H1 (cell line): ENCODE data around the gene ZFYVE19. TPM values are rescaled to one million over a fixed set of nuclear protein-coding genes. Genes with fewer than 3 reads are reported as not detected.

ENCODE experiments used
- CTCF ChIA-PET: fragments of 300-600 bp; sonication (Branson Sonifier 250); formaldehyde crosslinking; loops from one replicate; lab custom pipeline; 2021; ENCODE audit not compliant: partially characterized antibody; lab: Charles Lee
- POLR2A ChIA-PET: fragments of 300-600 bp; sonication (Branson Sonifier 250); formaldehyde crosslinking; loops from one replicate; lab custom pipeline; 2021; ENCODE audit warnings: inconsistent platforms; ENCODE audit not compliant: partially characterized antibody; lab: Charles Lee
- DNase-seq, 2 experiments: peaks; one replicate each; pipeline versions ENCODE4 v3.0.0 to v3.0.0-alpha.2; 2010 to 2022; ENCODE audit warnings: low spot score in 2 of 2, low read depth in 1 of 2, mixed read lengths in 1 of 2
- FAIRE-seq: peaks from 2 replicates; lab custom pipeline; 2011; peaks lifted over from hg19 to GRCh38; lab: Jason Lieb, UNC
- H2AFZ ChIP-seq: 2 replicates; pipeline ENCODE4 v1.8.1; 2012; ENCODE audit warnings: low read length, inconsistent platforms
- H2AK5ac ChIP-seq: 2 replicates; pipeline ENCODE4 v1.6.1; 2013; ENCODE audit warnings: low read depth, low read length
- H2BK120ac ChIP-seq: replicated peaks from 2 replicates; pipeline ENCODE3; 2013; ENCODE audit warnings: low read depth, low read length, inconsistent platforms
- H2BK12ac ChIP-seq: 2 replicates; pipeline ENCODE4 v1.6.1; 2013; ENCODE audit warnings: low read depth, low read length
- H2BK15ac ChIP-seq: 2 replicates; pipeline ENCODE4 v1.6.1; 2013; ENCODE audit warnings: low read length
- H2BK20ac ChIP-seq: 2 replicates; pipeline ENCODE4 v1.6.1; 2013; ENCODE audit warnings: low read length
- H2BK5ac ChIP-seq: 2 replicates; pipeline ENCODE4 v1.6.1; 2013; ENCODE audit warnings: low read depth, low read length
- H3K14ac ChIP-seq: 2 replicates; pipeline ENCODE4 v1.6.1; 2013; ENCODE audit warnings: inconsistent platforms; ENCODE audit not compliant: insufficient read length
- H3K18ac ChIP-seq: 2 replicates; pipeline ENCODE4 v1.6.1; 2013; ENCODE audit warnings: low read length; ENCODE audit errors: extremely low read depth
- H3K23ac ChIP-seq: 2 replicates; pipeline ENCODE4 v1.6.1; 2013; ENCODE audit warnings: inconsistent platforms; ENCODE audit not compliant: insufficient read length
- H3K23me2 ChIP-seq: 2 replicates; pipeline ENCODE4 v1.6.1; 2013; ENCODE audit warnings: low read depth, low read length
- H3K27ac ChIP-seq: 2 replicates; pipeline ENCODE4 v1.6.1; 2011; ENCODE audit warnings: low read depth, low read length, inconsistent platforms
- H3K27me3 ChIP-seq, 4 experiments: replicated peaks in 1 of 4; 1 replicate in 1 of 4; 2 replicates in 3 of 4; pipeline versions ENCODE4 v1.6.1 to v1.8.1; 2011 to 2013; ENCODE audit warnings: low read length in 3 of 4, mild to moderate bottlenecking in 3 of 4, inconsistent platforms in 2 of 4, mixed read lengths in 2 of 4, moderate library complexity in 1 of 4; ENCODE audit not compliant: control insufficient read depth in 3 of 4, insufficient read depth in 3 of 4; ENCODE audit errors: extremely low read depth in 1 of 4
- H3K36me3 ChIP-seq, 4 experiments: 2 replicates each; pipeline versions ENCODE4 v1.6.1 to v1.8.1; 2011 to 2013; ENCODE audit warnings: mild to moderate bottlenecking in 4 of 4, low read length in 3 of 4, moderate library complexity in 2 of 4, control low read depth in 1 of 4, inconsistent platforms in 1 of 4; ENCODE audit not compliant: insufficient read depth in 4 of 4, control insufficient read depth in 2 of 4
- H3K4ac ChIP-seq: replicated peaks from 2 replicates; pipeline ENCODE3; 2013; ENCODE audit warnings: low read length, low read depth, mixed read lengths, inconsistent platforms; ENCODE audit not compliant: insufficient read length
- H3K4me1 ChIP-seq, 4 experiments: replicated peaks in 1 of 4; 1 replicate in 1 of 4; 2 replicates in 3 of 4; pipeline versions ENCODE4 v1.6.1 to v1.8.1; 2011 to 2013; ENCODE audit warnings: low read length in 3 of 4, inconsistent platforms in 2 of 4, mixed read lengths in 1 of 4; ENCODE audit not compliant: insufficient read depth in 4 of 4, control insufficient read depth in 3 of 4
- H3K4me2 ChIP-seq, 2 experiments: 2 replicates each; pipeline versions ENCODE4 v1.6.1 to v1.8.1; 2011 to 2013; ENCODE audit warnings: low read depth in 2 of 2, low read length in 2 of 2, control low read depth in 1 of 2, inconsistent platforms in 1 of 2, mild to moderate bottlenecking in 1 of 2; ENCODE audit not compliant: insufficient read depth in 1 of 2
- H3K4me3 ChIP-seq, 4 experiments: fragments of 200-600, 300-600 bp in 1 of 4; sonication (generic), shearing (Covaris generic), sonication (Bioruptor Twin) in 1 of 4; 2 replicates each; pipeline versions ENCODE4 v1.5.1 to v1.8.1; 2011 to 2016; ENCODE audit warnings: low read length in 4 of 4, low read depth in 3 of 4, control low read depth in 2 of 4, inconsistent platforms in 2 of 4, mild to moderate bottlenecking in 2 of 4, mixed read lengths in 1 of 4, moderate library complexity in 1 of 4; ENCODE audit not compliant: insufficient read depth in 2 of 4; ENCODE audit errors: extremely low read depth in 1 of 4
- H3K56ac ChIP-seq: replicated peaks from 2 replicates; pipeline ENCODE3; 2013; ENCODE audit warnings: low read depth, mild to moderate bottlenecking, mixed read lengths, low read length, inconsistent platforms; ENCODE audit not compliant: insufficient read length
- H3K79me1 ChIP-seq: 2 replicates; pipeline ENCODE4 v1.6.1; 2013; ENCODE audit warnings: low read depth, low read length, control low read depth
- H3K79me2 ChIP-seq, 2 experiments: 2 replicates each; pipeline versions ENCODE4 v1.6.1 to v1.8.1; 2012 to 2013; ENCODE audit warnings: low read length in 2 of 2, mild to moderate bottlenecking in 2 of 2, inconsistent platforms in 1 of 2; ENCODE audit not compliant: insufficient read depth in 2 of 2, control insufficient read depth in 1 of 2
- H3K9ac ChIP-seq, 4 experiments: replicated peaks in 1 of 4; 1 replicate in 1 of 4; 2 replicates in 3 of 4; pipeline versions ENCODE4 v1.6.1 to v1.8.1; 2011 to 2013; ENCODE audit warnings: low read depth in 3 of 4, low read length in 3 of 4, control low read depth in 2 of 4, mild to moderate bottlenecking in 2 of 4, moderate library complexity in 2 of 4, inconsistent platforms in 1 of 4; ENCODE audit errors: extremely low read depth in 1 of 4
- H3K9me3 ChIP-seq, 2 experiments: 2 replicates each; pipeline versions ENCODE4 v1.6.1 to v1.8.1; 2012 to 2013; ENCODE audit warnings: mild to moderate bottlenecking in 2 of 2, moderate library complexity in 2 of 2, control low read depth in 1 of 2, inconsistent platforms in 1 of 2, low read depth in 1 of 2, low read length in 1 of 2, mixed read lengths in 1 of 2; ENCODE audit not compliant: insufficient read depth in 2 of 2
- H4K20me1 ChIP-seq, 2 experiments: replicated peaks in 1 of 2; 2 replicates each; pipeline versions ENCODE3 to v1.8.1; 2011 to 2013; ENCODE audit warnings: inconsistent platforms in 2 of 2, low read length in 2 of 2, mild to moderate bottlenecking in 1 of 2; ENCODE audit not compliant: insufficient read depth in 2 of 2, control insufficient read depth in 1 of 2
- H4K5ac ChIP-seq: 2 replicates; pipeline ENCODE4 v1.6.1; 2013; ENCODE audit warnings: low read length, low read depth, mixed read lengths, inconsistent platforms; ENCODE audit not compliant: insufficient read length
- H4K8ac ChIP-seq: 2 replicates; pipeline ENCODE4 v1.8.0; 2013; ENCODE audit warnings: mild to moderate bottlenecking, moderate library complexity, low read length, inconsistent platforms; ENCODE audit not compliant: insufficient read depth; ENCODE audit errors: extremely low read depth
- H4K91ac ChIP-seq: replicated peaks from 2 replicates; pipeline ENCODE3; 2013; ENCODE audit warnings: low read length, mixed read lengths, inconsistent platforms; ENCODE audit not compliant: insufficient read length
- CBX5 ChIP-seq: fragments of 300-800, 300-1000 bp; sonication (generic); IDR thresholded peaks from 2 replicates; pipeline ENCODE4 v1.7.1; 2016; ENCODE audit warnings: antibody characterized with exemption, low read length, low read depth
- RAD21 ChIP-seq, 2 experiments: IDR thresholded peaks in 1 of 2; conservative IDR thresholded peaks in 1 of 2; 2 replicates each; pipeline ENCODE4 v1.6.1; 2011; ENCODE audit warnings: low read depth in 2 of 2, low read length in 2 of 2, improper control_type of control experiment in 1 of 2, inconsistent platforms in 1 of 2, mild to moderate bottlenecking in 1 of 2, moderate library complexity in 1 of 2
- RXRA ChIP-seq: IDR thresholded peaks from 2 replicates; pipeline ENCODE4 v1.6.1; 2011; ENCODE audit warnings: low read depth, mild to moderate bottlenecking, low read length, moderate library complexity; ENCODE audit not compliant: insufficient read depth
- SIRT6 ChIP-seq: IDR thresholded peaks from one replicate; pipeline ENCODE4 v1.7.1; 2012; ENCODE audit warnings: low read length, inconsistent platforms
- TEAD4 ChIP-seq: IDR thresholded peaks from 2 replicates; pipeline ENCODE4 v1.6.1; 2012; ENCODE audit warnings: low read depth, low read length, inconsistent platforms, mixed read lengths
- ZNF274 ChIP-seq: IDR thresholded peaks from 2 replicates; pipeline ENCODE4 v1.7.0; 2012; ENCODE audit warnings: low read length, borderline replicate concordance; ENCODE audit errors: extremely low read depth
- WGBS, 2 experiments: shearing (Covaris generic) in 1 of 2; methylation state at CpG; one replicate each; pipeline versions ENCODE4 v1.1.6 to v1.1.7; 2013 to 2015; ENCODE audit warnings: low lambda C conversion rate in 2 of 2, mixed read lengths in 2 of 2, inconsistent platforms in 1 of 2, low coverage in 1 of 2, missing lambda C conversion rate in 1 of 2; ENCODE audit not compliant: insufficient replicate concordance in 2 of 2, insufficient coverage in 1 of 2, insufficient read length in 1 of 2; ENCODE audit errors: extremely low coverage in 1 of 2, missing lambda C conversion rate in 1 of 2; 5-methylcytosine and 5-hydroxymethylcytosine counted together
- polyA plus RNA-seq, 7 experiments: library from polyadenylated mRNA; depleted of rRNA in 3 of 7; stranded (reverse) in 5 of 7; unstranded in 2 of 7; fragments of >200 nt in 5 of 7; fragments of 200-250 nt in 2 of 7; gene quantifications; 1 replicate in 5 of 7; 2 replicates in 1 of 7; 4 replicates in 1 of 7; pipeline versions ENCODE4 v1.2.1 to v1.2.3, GENCODE V29; 2011 to 2013; ENCODE audit warnings: missing spikeins in 2 of 7, mixed read lengths in 2 of 7
- total RNA-seq: library from RNA; stranded (reverse); fragmentation: NEBNext Ultra II Directional; extraction: Animal tissue kit (Norgen Biotek cat#: 25700); gene quantifications from 2 replicates; pipeline ENCODE4 v1.2.1, GENCODE V29; 2021
- TF ChIP-seq, protein P1 (sequence below): IDR thresholded peaks from 2 replicates; pipeline ENCODE4 v1.6.1; 2012; ENCODE audit warnings: inconsistent platforms

Gene ZFYVE19
- total and polyA plus RNA-seq, 2 of the 8 experiments (the other 6 are each of a cell fraction or from before 2014, with no cell fraction given), result 11.2 to 21.8 TPM

DNA sequence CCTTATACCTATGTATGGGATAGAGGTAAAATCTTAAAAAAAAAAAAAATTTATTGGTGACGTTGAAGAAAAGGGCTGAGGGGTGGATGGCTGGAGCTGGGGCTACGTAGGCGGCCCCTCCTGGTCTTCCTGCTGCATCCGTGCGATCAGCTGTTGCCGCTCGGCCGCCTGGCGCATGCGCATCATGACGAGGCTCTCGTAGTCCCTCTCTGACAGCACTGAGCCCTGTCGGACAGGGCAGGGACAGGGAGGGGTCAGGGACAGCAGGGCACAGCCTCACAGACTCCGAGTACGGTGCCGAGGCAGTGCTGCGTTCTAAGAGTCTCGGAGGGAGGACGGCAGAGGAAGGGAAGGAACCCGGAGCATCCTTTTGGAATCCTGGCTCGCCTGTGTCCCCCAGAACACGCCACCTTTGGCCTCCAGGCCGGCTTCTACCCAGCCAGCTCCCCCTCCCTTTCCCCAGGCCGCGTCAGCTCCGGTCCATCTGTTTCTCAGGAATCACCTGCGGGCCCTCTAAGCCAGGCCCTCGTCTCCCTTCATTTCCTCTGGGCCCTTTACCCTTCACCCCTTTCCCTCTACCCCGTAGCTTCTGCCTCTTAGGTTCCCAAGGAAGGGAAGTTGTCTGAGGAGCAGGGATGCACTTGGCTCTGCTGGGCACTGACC is 38.9 kb upstream of the ZFYVE19 start:
- FAIRE-seq (no peak), DNase-seq (no peak)
- H3K36me3 ChIP-seq, result no peaks in the 10 kb centered on the region
- no peak for TF ChIP-seq RAD21 (IDR thresholded peaks at IDR 0.05 in 1 of 2, conservative IDR thresholded peaks at IDR 0.05 in 1 of 2; ENCODE audit: low read depth in 2 of 2, low read length in 2 of 2)
- no peak for TF ChIP-seq CBX5
- TF ChIP-seq, protein P1, sequence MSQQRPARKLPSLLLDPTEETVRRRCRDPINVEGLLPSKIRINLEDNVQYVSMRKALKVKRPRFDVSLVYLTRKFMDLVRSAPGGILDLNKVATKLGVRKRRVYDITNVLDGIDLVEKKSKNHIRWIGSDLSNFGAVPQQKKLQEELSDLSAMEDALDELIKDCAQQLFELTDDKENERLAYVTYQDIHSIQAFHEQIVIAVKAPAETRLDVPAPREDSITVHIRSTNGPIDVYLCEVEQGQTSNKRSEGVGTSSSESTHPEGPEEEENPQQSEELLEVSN, result no peak
- no peak for TF ChIP-seq SIRT6
- no peak for TF ChIP-seq TEAD4
- TF ChIP-seq ZNF274, result no peak
- no peak for TF ChIP-seq RXRA

More for the DNA sequence above, 38.9 kb upstream of the ZFYVE19 start:
- Histone ChIP-seq H2AFZ (no peak overlapping the region), H3K18ac (no peak overlapping the region), H3K4me3 (no peak overlapping the region), H2AK5ac (no peak overlapping the region), H4K20me1 (peaks cover 0 to 2% of the 10 kb centered on the region in 2 experiments), H3K14ac (no peak overlapping the region), H2BK5ac (no peak overlapping the region), H2BK120ac (no peak overlapping the region), H3K23ac (no peak overlapping the region), H3K9me3 (no peaks in the 10 kb centered on the region), H4K8ac (no peak overlapping the region), H3K27me3 (peaks cover 0 to 6% (median 3%) of the 10 kb centered on the region in 4 experiments; a peak in 4 of 7 replicates), H3K23me2 (peaks cover 14% of the 10 kb centered on the region; the same call in 1 of the 2 replicates), H3K56ac (no peak overlapping the region), H2BK12ac (no peak overlapping the region), H2BK15ac (no peak overlapping the region), H3K27ac (no peak overlapping the region), H3K4ac (no peak overlapping the region), H2BK20ac (no peak overlapping the region), H3K4me2 (no peak overlapping the region), H3K79me1 (no peaks in the 10 kb centered on the region; the same call in 1 of the 2 replicates), H3K79me2 (no peaks in the 10 kb centered on the region), H3K9ac (no peak overlapping the region), H4K91ac (no peak overlapping the region), H4K5ac (no peak overlapping the region), H3K4me1 (peaks cover 6 to 30% (median 19%) of the 10 kb centered on the region in 4 experiments)
- 92% methylated on average over 26 of the region's 29 CpGs; no CpG with 5 or more reads in 1 of the 2 experiments for WGBS, 2 experiments
- ChIA-PET POLR2A (interaction anchor here (0.6 to 1.6 kb wide), 6 partner anchors 8 to 350 kb away, joined by 3 to 5 read pairs (median 3); no protein-coding TSS in a partner anchor), CTCF (interaction anchor here (0.6 to 15.3 kb wide), 12 partner anchors 8 to 1043 kb away, joined by 3 to 184 read pairs (median 6); partner anchors contain the start of gene VPS18)
